Tibial nerve (tissue), 4 donors: ENCODE results near the gene MXRA8.

Source experiments
- CTCF ChIP-seq, 5 experiments: fragments of 200-600 bp in 3 of 5; fragments of 450-650 bp in 2 of 5; sonication (generic) in 3 of 5; IDR thresholded peaks; one replicate each; pipeline ENCODE4 v1.5.1; 2016 to 2019; ENCODE audit warnings: antibody characterized with exemption in 5 of 5, mild to moderate bottlenecking in 3 of 5, moderate library complexity in 2 of 5
- EP300 ChIP-seq, 2 donors: sonication (generic); formaldehyde crosslinking; IDR thresholded peaks; one replicate each; pipeline ENCODE4 v1.6.1; 2017; ENCODE audit warnings: antibody characterized with exemption in 2 of 2, mild to moderate bottlenecking in 1 of 2
- POLR2A ChIP-seq, 2 donors: fragments of 450-650 bp; IDR thresholded peaks; one replicate each; pipeline ENCODE4 v1.6.1; 2017; ENCODE audit warnings: antibody characterized with exemption in 2 of 2, mild to moderate bottlenecking in 2 of 2, moderate library complexity in 2 of 2

DNA sequence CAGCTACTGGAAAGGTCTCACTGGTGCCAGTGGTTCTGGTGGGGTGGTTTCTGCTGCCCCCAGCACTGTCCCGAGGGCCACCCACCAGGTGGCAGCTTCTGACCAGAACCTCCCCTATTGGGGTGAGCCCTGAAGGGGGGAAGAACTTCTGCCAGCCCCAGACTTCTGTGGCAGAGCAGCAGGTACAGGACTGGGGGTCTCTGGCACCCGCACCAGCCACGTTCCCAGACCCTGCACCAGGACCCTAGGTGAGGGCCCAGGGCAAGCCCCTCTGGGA is 48.3 kb downstream of the MXRA8 start:
- TF ChIP-seq POLR2A (IDR thresholded peaks at IDR 0.05) (no peak), CTCF (IDR thresholded peaks at IDR 0.05) (no peak), EP300 (IDR thresholded peaks at IDR 0.05) (no peak)
